ENCODE results near the gene ACTL9.

The ACTL9 gene

DNA sequence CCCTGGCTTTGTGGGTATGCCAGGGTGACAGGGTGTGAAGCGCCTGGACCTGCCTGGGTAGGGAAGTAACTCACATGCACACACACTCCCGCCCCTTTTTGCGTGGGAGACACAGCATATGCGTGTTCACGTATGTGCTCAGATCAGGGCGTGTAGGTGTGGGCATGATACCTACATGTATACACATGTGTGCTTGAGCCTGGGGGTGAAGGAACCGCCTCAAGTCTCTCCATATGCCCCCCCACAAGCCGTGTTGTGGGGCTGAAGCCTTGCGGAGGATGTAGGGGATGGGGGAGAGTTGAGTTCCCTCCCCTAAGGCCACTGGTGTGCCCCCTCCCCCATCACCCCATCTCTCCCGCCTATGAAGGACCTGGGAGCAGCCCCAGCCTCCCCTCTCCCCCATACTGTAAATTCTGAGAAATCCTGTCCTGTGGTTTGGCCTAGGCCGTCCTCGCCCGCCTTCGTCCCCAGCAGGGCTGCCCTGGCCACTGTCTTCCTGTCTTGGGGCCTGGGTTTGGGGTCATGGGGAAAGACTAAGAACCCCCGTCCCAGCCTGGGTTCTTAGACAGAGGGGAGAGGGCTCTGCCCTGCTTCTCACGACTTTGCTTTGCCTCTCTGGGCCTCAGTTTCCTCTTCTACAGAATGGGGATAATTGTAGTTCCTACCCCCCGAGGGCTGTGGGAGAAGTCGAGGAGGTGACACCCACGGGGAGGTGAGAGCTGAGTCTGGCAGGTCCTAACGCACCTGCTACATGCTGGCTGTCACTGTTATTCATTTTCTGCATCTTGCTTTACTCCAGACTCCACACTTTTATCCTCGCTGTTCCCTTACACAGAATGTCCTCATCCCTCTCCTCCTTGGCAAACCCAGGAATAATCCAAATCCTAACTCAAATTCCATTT is 14.3 kb downstream of the ACTL9 start:
- DNase-seq (ENCODE audit: low spot score) = no peak

DNA sequence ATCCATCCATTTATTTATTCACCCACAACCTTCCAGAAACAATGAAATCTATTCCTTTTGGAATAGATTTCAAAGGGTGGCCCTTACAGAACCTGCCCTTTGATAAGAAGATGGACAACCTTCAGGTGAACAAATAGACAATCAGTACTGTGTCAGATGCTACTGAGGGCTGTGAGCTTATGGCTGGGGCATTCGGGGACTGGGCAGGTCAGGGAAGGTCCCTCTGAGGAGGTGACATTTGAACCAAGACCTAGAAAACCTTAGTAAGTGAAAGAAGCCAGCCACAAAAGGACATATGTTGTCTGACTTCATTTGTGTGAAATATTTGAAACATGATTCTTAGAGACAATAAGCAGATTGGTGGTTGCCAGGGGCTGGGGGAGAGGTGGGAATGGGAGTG is 15.7 kb downstream of the ACTL9 start:
- DNase-seq (ENCODE audit: low spot score) = no peak

DNA sequence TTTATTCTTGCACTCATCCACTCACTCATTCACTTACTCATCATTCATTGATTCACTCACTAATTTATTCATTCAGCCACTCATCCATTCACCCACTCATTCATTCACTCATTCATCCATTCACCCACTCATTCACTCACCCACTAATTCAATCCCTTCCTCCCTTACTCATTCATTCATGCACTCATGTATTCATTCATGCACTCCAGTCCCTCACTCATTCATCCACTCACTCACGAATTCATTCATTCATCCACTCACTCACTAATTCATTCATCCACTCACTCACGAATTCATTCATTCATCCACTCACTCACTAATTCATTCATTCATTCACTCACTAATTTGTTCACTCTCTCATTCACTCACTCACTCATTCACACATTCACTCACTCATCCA is 16.1 kb downstream of the ACTL9 start:
- no peak for DNase-seq (ENCODE audit: low spot score)

DNA sequence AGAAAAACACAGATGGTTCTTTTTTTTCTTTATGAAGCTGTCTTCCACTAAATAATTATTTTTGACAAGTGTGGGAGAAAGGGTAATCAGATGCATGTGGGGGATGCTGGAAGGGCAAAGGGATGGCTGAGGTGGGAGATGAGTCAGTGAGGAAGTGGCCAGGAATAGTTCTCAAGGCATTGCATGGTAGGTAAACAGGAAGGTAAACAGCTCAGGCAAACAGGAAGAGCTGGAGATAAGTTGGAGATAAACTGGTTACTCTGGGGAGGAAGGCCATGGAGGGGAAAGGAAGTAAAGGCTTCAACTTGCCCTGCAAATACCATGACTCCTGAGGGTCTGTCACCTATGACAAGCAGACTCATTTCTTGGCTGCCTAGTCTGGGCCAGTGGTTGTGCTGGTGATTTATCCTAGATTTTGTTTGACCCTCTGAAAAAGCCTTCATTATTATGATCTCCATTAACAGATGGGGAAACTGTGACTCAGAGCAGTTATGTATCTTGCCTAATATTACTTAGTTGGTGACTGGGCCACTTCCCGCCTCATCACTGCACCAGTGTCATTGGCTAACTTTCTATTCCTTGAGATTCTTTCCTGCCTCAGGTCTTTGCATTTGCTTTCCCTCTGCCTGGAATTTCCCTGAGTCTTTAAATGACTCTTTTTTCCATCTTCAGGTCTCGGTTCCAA is 17.1 kb downstream of the ACTL9 start:
- no peak for DNase-seq (ENCODE audit: low spot score)

DNA sequence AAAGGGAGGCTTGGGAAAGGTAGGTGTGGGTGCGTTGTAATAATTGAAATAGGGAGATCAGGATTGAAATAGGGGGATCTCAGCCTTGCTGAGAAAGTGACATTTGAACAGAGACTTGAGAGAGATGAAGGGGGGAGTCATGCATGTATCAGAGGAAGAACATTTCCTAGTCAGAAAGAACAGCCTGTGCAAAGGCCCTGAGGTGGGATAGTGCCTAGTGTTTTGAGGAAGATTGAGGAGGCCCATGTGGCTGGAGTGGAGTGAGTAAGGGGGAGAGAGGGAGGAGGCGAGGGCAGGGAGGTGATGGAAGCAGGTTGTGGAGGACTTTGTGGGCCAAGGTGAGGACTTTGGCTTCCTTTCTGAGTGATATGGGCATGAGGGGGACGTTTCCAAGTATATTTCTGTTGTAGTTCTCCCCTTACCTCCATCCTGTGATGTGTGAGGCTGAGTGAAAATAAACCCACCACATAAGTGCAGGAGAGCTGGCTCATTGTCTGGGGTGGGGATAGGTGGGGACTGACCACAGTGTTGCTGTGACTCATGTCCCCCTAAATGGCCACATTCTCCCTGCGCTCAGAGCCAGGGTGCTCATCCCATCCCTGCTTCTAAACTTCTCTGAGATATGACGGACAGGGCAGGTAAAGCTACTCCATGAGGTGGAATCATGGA is 17.8 kb downstream of the ACTL9 start:
- DNase-seq (ENCODE audit: low spot score) = no peak

DNA sequence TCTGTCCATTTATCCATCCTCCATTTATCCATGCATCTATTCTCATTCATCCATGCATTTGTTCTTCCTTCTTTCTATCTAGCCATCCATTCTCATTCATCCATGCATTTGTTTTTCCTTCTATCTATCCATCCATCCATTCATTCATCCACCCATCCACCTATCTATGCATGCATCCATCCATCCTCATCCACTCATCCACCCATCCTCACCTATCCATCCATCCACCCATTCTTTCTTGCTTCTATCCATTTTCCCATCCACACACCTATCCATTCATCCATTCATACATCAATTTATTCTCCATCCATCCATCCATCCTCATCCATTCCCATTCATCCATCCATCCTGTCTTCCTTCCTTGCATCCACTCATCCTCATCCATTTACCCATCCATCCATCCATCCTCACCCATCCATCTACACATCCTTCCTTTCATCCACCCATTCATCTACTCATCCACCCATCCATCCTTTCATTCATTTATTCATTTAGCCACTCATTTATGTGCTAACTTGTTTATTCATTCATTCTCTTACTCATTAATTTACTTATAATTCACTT is 20.3 kb downstream of the ACTL9 start:
- DNase-seq (ENCODE audit: low spot score) = no peak

GRCh38 chr19:8675066-8675465 is 23.5 kb downstream of the ACTL9 start:
- no peak for DNase-seq (ENCODE audit: low spot score)

GRCh38 chr19:8673276-8673891 is 25.2 kb downstream of the ACTL9 start:
- no peak for DNase-seq (ENCODE audit: low spot score)

DNA sequence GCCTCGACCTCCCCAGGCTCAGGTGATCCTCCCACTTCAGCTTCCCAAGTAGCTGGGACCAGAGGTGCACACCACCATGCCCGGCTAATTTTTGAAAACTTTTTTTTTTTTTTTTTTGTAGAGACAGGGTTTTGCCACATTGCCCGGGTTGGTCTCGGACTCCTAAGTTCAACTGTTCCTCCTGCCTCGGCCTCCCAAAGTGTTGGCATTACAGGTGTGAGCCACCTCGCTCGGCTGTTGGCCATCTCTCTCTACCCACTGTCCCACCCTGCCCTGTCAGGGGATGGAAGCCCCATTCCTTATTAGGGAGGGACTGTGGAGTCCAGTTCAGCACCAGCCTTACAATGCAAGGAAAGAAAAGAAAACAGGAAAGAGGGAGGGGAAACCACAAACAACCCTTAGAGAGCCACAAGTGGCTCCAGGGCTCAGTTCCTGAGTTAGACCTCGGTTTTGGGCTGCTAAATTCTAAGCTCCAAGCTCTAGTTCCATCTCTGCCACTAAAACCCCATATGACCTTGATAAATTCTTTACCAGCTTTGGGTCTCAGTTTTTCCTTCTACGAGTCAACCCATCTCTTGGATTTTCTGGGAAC is 31.7 kb downstream of the ACTL9 start:
- no peak for DNase-seq (ENCODE audit: low spot score)

- DNase-seq (ENCODE audit: low spot score) = no peak
Observed at GRCh38 chr19:8665468-8666213, 33.0 kb downstream of the ACTL9 start.

GRCh38 chr19:8664671-8665057 is 33.9 kb downstream of the ACTL9 start:
- DNase-seq (ENCODE audit: low spot score) = no peak

DNA sequence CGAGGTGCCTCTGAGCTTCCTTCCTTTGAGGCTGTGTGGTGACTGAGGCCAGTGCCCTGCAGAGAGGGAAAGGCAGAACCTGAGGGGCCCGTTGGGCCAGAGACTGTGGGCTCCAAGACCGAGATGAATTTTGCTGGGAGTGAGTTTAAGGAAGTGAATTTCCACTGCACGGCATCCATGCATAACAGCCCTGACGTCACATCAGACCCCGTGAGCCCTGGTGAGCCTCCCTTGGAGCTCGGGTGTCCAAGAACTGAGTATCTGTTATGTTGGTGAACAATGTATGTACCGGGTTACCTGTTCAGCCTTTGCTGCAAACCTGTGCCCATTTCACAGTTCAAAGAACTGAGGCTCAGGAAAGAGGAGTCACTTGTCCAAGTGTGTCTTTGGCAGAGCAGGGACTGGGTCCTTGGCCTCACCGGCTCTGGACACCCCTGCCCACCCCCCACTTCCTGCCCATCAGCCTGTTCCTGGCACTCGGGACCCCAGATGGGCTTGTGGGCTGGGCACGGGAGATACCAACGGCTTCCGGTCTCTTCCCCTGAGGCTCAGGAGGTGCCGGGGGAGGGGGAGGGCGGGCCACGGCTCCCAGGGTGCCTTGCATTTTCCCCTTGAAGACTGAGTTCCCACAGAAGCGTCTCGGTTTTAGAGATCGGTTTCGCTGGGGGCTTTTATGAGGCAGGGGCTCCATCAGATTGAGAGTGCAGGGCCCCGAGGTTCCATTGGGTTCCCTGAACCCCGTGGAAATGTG is 34.5 kb downstream of the ACTL9 start:
- no peak for DNase-seq (ENCODE audit: low spot score)

GRCh38 chr19:8662263-8662662 is 36.3 kb downstream of the ACTL9 start:
- no peak for DNase-seq (ENCODE audit: low spot score)

- DNase-seq (ENCODE audit: low spot score) = no peak
Observed at GRCh38 chr19:8659905-8660304, 38.7 kb downstream of the ACTL9 start.

DNA sequence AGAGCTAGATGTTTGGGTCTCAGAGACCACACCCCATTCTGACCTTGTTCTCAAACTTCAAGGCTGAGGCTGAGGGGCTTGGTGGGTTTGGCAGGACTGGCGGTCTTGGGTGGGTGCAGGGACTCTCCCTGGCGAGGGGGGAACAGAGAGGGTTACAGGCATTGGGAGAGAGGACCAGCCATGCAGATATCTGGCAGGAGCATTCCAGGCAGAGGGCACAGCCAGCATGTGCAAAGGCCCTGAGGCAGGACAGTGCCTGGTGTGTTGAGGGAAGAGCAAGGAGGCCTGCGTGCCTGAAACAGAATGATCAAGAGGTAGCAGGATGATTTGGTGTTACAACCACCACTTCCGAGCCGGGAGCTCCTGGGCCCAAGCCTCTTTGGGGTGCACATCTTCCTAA is 40.7 kb downstream of the ACTL9 start:
- DNase-seq (ENCODE audit: low spot score) = no peak

- DNase-seq (ENCODE audit: low spot score) = no peak
Observed at GRCh38 chr19:8655340-8655709, 43.3 kb downstream of the ACTL9 start.

GRCh38 chr19:8654591-8655339 is 43.8 kb downstream of the ACTL9 start:
- peak; percentile 91 for DNase-seq (ENCODE audit: low spot score)

GRCh38 chr19:8648240-8648639 is 50.4 kb downstream of the ACTL9 start:
- no peak for DNase-seq (ENCODE audit: low spot score)

Data from D341Med (cell line).